SW 1271 (cell line): Measurements from ENCODE around the gene MACROD1.
"Not testable (repeated sequence)": the region's sequence is repeated elsewhere in the genome, so short reads cannot be mapped to it uniquely, and the experiment has no call there.

Experiments used
- DNase-seq, 2 experiments: peaks; one replicate each; lab custom pipeline; 2025; lab: John Stamatoyannopoulos, UW

Gene MACROD1

DNA sequence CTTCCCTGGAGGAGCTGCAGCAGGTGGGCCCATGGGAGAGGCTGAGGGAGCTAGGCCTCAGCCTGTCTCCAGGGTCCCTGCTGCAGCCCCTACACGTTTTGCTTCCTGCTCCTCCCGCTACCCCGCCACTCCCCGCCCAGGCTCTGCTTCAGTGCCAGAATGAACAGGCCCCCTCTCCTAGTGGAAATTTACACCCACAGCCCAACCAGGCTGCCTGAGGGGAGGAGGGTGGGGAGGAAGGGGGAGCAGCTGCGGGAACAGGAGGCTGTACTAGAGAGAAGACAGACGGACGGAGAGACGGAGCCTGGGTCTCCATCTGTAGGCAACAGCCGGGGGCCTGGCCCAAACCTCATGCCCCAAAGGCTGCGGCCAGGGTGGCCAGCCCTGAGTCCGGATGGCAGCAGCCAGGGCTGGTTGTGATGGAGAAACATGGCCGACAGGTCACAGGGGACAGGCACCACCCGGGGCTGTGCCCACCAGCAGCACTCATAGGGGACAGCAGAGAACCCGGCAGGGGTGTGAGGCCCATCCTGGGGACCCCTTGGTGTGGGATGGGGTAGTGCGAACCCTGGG, 109.6 kb downstream of the MACROD1 start:
- DNase-seq = no peak

DNA sequence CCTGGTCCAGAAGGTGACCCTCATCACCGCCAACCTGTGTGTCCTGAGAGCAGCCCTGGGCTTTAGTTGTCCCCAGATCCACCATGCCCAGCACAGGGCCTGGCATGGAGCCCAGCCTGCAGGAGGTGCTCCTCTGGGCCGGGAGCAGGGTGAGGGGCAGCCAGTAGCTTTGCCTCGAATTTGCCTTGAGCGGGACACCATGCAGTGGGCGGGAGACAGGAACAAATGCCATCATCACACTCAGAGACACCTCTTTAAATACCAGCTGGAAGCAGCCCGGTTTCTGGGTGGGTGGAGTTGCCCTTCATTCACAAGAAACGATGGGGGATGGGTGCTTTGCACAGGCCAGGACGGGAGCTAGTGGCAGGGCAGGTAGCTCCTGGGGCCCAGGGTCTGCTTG, 110.8 kb downstream of the MACROD1 start:
- DNase-seq = no peak

DNA sequence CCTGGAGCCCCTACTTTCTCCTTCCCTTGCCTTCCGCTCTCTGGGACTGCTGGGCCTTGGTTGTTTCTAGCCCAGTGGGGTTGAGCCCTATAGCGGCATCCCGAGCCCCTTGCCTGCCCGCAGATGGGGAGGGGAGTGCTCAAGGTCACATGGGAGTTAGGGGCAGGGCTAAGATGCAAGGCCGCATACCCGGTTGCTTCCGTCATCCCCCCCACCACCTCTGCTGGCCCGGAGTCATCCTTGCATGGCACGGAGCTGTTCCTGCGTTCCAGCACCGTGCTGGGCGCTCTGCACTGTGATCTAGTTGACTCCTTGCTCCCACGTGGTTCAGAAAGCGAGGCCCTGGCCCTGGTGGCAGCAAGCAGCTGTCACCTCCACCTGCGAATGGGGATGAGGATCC, 112.2 kb downstream of the MACROD1 start:
- DNase-seq = no peak

DNA sequence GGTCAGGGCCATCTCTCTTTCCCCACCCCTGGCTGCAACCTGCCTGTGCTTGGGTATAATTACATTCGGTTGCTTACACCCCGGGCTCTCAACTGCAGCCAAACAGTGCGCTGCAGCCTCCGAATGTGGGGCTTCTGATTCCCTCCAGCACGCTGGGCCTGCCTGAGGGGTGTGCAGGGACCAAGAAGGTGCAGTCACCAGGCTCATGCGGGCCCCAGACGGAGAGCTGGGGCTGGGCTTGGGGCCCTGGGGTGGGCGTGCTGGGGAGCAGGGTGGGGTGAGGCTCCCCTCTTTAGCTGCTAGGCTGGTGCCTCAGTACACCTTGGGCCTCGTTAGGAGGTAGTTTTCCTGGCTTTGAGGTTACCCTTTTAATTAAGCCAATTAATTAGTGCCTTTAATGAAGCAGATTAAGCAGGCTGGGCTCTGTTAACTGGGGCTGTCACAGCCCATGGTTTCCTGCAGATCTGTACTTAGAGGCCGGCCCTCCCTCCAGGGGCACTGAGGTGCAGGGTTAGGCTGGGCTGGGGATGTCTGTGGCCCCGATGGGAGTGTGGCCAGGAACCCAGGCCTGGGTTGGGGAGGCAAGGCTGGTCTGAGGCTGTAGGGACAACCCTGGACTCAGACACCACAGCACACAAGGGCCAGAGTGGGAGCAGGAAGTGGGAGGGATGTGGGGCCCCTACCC, 112.8 kb downstream of the MACROD1 start:
- DNase-seq = no peak

DNA sequence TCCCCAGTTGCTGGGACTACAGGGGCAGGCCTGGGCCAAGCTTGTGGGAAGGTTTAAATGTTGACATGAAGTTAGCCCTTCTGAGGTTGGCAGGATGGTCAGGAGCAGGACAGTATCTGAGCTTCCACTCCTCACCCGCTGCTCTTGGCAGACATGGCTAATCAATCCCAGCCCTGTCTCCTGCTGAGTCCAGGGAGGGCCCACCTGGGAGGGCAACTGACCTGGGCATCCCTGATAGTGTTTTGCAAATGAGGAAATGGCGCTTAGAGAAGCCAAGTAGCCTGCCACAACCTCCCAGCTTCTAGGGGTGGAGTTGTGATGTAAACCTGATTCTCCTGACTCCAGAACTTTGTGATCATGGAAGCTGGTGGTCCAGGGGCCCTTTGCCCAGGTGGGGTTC, 113.5 kb downstream of the MACROD1 start:
- DNase-seq = no peak

DNA sequence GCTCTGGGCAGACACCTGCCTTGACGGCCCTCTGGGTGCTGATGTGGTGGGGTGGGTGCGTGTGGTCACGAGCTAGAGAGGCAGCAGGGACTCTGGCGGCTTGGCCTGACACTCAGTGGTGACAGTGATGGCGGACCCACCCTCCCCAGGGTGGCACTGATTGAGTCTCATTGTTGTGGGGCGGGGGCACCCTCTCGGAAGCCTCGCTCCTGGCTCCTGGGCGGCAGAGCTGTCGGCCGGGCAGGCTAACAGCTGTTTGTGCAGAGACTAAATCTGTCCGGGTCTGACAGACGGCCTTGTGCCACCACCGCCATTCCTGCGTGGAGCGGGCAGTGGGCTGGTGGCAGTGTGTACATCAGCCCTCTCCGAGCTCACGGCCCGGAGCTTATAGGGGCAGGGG, 114.6 kb downstream of the MACROD1 start:
- no peak for DNase-seq

DNA sequence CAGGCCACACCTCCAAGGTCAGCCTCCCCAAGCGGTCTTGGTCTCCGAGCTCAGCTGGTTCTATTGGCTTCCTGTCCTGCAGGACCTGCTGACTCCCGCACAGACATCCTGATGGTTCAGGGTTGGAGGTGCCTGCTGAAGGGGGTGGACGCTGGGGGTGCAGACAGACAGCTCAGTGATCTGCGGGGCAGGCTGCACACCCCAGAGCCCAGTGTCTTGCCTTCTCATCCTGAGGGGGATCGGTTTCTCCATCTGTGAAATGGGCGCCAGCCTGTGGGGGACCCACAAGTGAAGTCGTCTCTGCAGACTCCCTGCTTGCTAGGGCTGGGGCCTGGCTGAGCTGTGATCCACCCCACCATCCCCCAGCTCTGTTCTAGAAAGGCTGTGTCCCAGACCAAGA, 116.4 kb downstream of the MACROD1 start:
- DNase-seq = no peak

DNA sequence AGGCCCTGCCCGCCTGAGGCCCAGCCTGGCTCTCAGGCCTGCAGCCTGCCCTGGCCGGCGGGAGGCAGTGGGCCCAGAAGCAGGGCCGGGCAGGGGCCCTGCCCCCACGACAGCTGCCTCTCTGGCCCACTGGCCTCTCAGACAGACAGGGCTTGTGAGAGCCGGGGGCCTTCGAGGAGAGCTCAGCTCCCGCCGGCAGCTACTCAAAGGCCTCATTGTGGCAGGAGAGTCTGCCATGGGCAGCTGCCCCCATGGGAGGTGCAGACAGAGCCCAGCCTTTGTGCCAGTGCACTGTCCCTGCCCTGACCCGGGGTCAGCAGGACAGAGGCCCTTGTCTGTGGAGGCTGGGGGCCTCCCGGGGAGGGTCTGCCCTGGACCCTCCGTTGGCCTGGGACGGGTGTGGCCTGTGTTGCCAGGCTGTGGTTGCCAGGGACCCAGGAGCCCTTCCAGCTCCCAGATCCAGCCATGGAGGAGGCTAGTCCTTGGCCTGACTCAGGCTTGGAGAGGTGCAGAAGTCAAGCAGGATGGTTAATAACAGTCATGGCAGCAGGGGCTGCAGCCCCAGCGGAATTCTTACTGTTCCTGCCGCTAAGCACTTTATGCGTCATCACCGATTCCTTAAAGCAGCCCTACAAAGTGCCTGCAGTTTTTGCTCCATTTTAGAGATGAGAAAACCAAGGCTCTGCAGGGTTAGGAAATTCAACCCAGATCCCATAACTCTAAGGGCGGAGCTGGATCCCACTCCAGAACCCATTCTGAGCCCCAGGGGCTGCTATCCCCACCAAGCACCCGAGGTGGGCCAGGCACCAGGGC, 117.7 kb downstream of the MACROD1 start:
- DNase-seq = no peak

DNA sequence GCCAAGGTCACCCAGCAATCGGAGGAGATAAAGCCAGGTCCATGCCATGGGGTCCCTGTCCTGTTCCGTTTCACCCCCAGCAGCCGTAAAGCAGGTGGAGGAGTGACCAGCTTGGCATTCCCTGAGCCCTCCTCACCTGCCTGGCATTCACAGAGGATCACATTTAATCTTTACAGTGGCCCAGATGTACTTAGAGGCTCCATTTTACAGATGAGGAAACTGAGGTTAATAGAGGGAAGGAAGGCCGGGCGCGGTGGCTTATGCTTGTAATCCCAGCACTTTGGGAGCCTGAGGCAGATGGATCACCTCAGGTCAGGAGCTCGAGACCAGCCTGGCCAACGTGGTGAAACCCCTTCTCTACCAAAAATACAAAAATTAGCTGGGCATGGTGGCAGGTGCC, 118.5 kb downstream of the MACROD1 start:
- DNase-seq = not testable (repeated sequence)

DNA sequence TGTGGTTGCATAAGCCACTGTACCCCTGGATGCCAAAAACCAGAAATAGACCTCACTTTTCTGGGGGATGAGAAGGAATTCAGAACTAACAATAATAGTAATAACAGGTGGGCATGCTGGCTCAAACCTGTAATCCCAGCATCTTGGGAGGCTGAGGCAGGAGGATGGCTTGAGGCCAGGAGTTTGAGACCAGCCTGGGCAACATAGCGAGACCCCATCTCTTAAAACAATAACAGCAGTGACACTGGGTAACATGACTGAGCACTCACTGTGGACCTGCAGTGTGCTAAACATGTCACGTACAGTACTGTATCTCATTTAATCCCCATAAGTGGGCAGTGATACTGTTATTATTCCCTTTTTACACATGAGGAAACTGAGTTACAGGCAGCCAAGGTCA, 120.2 kb downstream of the MACROD1 start:
- no peak for DNase-seq

DNA sequence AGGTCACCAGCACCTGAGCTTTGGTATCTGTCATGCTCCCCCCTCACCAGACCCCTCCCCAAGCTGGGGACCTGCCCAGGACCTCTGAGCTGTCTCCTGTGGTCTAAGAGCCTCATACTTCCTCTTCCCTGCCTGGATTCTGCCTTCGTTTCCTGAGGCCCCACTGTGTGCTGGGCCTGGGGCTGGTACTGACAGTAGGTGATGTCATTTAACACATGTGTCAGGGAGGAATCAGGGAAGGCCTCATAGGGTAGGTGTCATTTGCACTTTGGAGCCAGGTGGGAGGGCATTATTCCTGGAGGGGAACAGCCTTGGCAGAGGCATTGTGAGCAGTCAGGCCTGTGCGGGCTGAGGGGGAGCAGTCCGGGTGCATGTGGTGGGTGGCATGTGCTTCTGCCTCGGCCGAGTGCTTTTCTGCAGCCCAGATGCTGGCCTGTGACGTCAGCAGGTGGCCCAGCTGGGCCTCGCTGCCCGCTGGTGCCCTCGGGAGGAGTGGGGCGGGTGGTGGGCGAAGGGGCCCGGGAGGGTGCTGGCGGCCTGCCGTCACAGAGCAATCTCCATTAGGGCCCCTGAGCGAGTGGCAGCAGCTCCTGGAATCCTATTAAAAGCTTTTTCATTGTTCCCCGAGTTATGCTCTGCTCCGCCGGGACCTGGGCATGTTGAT, 121.1 kb downstream of the MACROD1 start:
- DNase-seq = no peak

DNA sequence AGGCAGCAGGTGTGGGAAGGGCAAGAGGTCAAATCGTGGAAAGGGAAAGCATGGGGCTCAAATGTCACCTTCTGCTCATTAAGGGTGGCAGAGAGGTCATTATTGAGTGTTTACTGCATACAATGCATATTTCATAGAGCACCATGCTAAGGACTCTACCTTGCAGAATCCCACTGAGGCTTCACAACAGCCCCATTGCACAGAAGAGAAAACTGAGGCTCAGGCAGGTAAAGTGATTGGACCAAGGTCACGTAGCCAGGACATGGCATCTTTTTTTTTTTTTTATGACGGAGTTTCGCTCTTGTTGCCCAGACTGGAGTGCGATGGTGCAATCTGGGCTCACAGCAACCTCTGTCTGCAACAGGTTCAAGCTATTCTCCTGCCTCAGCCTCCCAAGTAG, 122.4 kb downstream of the MACROD1 start:
- no peak for DNase-seq

DNA sequence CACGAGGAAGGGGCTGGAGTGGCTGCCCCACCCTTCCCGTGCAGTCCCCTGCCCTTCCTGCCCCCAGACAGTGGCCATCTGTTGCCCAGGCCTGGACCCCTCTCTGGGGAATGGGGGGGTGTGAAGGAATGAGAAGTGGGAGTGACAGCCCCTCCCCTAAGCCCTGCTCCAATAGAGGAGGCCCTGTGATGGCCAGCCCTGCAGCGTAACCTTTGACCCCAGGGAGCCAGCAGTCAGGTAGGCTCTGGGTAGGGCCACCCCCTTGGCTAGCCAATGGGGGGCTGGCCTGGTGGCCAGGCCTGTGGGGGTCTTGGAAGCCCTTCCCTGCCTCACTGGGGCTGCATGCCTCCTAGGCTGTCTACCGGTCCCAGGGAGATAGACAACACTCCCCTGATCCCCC, 123.6 kb downstream of the MACROD1 start:
- DNase-seq = no peak

DNA sequence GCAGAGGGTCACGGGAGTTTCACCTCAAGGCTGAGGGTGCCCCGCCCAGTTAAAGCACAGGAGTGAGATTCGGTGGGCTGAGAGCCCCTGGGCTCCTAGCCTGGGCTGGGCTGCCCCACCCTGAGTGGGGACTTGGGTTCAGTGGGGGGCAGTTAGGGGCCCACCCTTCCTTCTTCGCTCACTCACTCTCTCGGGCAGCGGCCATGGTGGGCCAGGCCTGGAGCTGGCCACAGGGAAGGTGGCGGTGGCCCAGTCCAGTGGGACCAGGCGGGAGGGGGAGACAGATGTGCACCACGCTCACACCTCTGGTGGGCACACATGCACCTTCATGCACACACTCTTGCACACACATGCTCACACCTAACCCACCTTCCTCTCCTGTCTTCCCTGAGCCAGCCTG, 124.1 kb downstream of the MACROD1 start:
- DNase-seq = no peak

DNA sequence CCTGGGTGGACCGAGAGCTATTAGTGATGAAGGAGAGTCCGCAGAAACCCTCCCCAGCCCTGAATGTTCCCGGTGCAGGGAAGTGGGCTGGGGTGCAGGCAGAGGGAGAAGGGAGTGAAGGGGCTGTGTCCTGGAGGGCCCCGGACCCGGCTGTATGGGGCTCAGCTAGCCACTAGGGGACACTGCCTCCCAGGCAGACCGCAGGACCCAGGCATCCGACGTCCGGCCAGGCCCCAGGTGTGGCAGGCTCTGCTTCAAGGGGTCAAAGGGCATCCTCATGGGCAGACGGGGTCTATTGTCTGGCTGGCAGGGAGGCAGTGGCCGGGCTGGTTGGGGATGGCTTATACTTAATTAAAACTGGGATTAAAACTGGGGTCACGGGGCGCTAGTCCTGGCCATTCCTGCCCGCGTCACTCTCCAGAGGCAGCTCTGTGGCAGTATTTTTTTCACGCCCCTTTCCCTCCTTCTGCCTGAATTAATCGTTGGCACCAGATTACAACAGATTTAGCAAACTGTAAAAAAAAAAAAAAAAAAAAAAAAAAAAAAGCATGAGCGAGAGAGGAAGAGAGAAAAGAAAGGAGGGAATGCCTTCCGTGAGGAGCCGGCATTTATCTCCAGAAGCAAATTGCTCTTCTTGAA, 125.1 kb downstream of the MACROD1 start:
- no peak for DNase-seq

DNA sequence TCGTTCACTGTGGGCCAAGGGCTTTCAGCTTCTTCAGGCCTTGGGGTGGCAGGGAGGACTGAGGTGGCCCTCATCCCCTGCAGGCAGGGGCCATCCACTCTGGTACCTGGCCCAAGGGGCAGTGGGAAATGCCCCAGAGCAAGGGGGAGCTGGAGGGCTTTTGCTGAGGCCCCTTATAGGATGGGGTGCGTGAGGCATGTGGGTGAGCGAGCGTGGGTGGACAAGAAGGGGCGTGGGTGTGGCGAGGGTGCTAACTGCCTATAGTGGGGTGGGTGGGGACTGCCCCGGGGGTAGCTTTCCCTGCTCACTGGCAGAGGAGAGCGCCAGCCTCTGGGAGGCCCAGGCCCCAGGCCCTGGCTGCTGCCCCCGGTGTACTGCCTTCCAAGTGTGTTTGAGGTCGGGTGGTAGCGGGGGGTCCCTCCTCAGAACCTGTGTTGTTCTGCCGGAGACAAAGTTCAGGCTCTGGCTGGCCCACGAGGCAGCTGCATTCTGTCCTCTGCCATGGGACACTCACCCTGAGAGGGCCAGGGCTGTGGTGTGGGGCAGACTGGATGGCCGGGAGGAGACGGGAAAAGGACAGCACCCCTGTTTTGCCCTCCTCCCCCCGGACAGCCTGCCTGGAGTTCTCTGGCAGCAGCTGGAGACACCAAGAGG, 126.8 kb downstream of the MACROD1 start:
- no peak for DNase-seq

DNA sequence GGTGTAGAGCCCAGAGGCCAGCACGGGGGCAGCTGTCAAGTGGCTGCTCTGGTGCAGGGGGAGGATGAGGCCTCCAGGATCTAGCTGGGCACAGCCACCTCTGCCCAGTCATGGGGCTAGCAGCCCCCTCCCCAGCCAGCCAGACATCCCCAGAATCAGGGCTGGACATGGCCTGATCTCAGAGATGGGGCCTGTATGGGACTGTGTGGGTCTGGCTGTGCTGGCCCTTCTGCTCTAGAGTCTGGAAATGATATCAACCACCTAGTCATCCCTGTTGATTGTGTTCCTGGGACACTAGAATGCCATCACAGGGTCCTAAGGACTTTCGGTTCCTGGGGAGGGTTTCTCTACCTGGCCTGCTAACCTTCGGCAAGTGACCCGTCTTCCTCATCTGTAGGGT, 127.4 kb downstream of the MACROD1 start:
- no peak for DNase-seq

DNA sequence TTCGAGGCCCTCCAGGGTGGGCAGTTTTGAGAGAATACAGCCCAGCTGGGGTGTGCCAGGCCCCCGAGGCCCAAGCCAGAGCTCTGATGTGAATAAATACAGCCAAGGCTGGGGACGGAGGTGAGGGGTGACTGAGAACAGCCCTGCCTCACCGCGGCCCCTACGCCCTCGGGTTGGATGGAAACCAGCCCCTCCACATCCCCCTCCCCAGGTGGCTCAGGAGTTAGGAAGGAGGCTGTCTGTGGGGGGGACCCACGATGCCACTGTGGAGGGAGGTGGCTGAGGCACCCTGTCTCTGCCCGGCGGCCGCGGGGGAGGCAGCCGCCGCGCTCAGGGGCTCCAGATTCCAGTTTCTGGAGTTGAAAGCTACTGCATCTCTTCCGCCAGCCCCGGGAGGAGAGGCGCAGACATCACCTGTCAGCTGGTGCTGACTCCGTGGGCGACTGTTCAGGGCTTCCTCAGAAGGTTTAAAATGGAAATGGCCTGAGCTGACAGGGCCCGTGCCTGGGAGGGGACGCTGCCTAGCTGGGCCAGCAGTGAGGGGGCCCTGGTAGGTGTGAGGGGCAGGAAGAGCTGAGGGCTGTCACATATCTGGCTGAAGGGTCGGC, 128.8 kb downstream of the MACROD1 start:
- no peak for DNase-seq

DNA sequence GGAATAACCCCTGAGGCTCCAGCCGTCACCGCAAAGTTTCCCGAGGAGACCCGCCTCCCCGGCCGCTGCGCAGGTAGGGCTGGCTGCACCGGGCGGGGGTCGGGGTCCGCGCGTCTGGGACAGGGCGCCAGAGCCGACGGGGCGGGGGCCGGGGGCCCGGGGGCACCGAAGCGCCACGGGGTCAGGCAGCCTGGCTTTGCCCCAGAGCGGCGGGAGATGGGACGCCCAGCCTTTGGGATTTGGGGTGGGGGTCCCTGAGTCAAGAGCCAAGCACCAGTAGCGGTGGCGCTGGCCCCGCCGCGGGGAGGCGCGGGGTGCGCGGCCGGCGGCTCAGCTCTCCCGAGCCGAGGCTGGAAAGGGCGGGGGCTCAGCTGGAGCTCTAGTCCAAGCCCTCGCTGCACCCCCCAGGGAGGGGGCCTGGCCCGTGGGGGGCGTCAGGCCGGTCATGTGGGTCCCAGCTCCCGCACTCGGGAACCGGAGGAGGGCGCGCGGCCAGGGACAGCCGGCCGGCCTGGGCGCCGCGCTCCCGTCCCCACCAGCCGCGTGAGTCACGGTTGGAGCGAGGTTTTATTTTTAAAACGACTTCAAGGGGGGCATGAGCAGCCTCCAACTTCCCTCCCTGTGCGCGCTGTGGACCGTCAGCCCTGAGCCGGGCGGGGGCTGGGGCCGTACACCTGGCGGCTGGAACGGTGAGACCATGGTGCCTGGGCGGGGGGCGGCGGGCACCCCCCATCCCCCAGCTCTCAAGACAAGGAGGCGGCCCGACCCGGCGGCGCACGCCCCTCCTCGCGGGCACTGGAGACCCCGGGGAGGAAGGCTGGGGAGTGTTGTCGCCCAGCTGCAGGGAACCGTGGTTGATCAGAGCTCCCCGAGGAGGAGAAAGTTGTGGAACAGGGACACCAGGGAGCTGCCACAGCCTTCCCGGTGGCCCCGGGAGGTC, 129.6 kb downstream of the MACROD1 start:
- DNase-seq = no peak

DNA sequence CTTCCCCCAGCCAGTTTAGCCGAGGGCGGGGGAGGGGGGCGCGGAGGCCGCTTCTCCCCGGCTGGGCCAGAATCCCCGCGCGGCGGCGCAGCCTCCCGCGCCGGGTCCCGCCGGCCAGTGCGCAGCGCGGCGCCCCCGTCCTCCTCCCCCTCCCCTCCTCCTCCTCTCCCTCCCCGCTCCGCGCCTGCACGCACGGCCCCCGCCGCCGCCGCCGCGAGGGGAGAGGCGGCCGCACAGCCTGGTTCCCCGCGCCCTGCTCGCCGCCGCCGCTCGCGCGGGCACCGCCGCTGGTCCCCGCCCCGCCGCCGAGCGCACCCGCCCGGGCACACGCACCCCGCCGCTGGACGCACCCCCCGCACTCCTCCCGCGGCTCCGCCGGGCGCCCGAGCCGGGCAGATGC, 130.3 kb downstream of the MACROD1 start, which contains the start of gene FLRT1:
Gene FLRT1, plus strand, starts transcription at position 356 of the 400 bp plus-strand sequence. CDS start 80,337 bp downstream, outside the sequence.
- no peak for DNase-seq
